ENCODE data around the gene CLSTN2.

DNA sequence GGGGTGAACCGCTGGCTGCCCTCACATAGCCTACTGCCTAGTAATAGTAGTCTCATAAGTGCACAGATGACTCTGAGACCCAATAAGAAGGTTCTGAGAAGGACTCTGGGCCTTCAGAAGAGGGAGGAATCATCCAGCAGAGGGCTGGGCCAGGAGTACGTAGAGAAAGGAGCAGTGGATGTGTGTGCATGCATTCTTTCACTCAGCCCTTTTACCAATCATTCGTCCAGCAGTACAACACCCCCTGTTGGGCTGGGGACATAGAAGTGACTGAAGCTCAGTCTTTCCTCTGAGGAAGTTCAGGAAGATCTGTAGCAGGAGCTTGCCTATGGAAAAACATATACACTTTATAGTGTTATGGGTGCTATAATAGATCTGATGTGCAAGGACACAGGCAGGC lies 333.1 kb downstream of the CLSTN2 start:
- TF ChIP-seq CTCF (conservative IDR thresholded peaks at IDR 0.05 in 1 of 2, IDR thresholded peaks at IDR 0.05 in 1 of 2; ENCODE audit: extremely low read depth in 1 of 2, insufficient read depth in 1 of 2, low read depth in 1 of 2, low read length in 2 of 2), result no peak
- TF ChIP-seq EZH2 (IDR thresholded peaks at IDR 0.05; ENCODE audit: borderline replicate concordance, low read length), result no peak
